NCI-H2107 (cell line): ENCODE results near the gene ACADL.
A peak's percentile ranks its signal among the peaks of the same experiment; 100 is the strongest.
"Not testable (repeated sequence)": the region's sequence is repeated elsewhere in the genome, so short reads cannot be mapped to it uniquely, and the experiment has no call there.

ENCODE experiments used
- DNase-seq: peaks from one replicate; lab custom pipeline; 2025; lab: John Stamatoyannopoulos, UW

The ACADL gene

GRCh38 chr2:210199854-210200253 lies 25.4 kb downstream of the ACADL start:
- peak; percentile 28 for DNase-seq

GRCh38 chr2:210199186-210199765 lies 26.0 kb downstream of the ACADL start:
- no peak for DNase-seq

- no peak for DNase-seq
These were observed 26.9 kb downstream of the ACADL start for GRCh38 chr2:210198326-210198725.

- DNase-seq, result no peak
These were observed 27.5 kb downstream of the ACADL start for GRCh38 chr2:210197720-210198119.

- no peak for DNase-seq
These were observed 30.0 kb downstream of the ACADL start for GRCh38 chr2:210195101-210195852.

GRCh38 chr2:210190345-210190744 lies 34.9 kb downstream of the ACADL start:
- no peak for DNase-seq

- DNase-seq, result no peak
These were observed 35.7 kb downstream of the ACADL start for GRCh38 chr2:210189452-210190138.

- DNase-seq, result no peak
These were observed 36.5 kb downstream of the ACADL start for GRCh38 chr2:210188755-210189154.

GRCh38 chr2:210188190-210188589 lies 37.1 kb downstream of the ACADL start:
- DNase-seq, result no peak

- DNase-seq, result not testable (repeated sequence)
These were observed 41.3 kb downstream of the ACADL start for GRCh38 chr2:210183936-210184335.

- peak; percentile 12 for DNase-seq
These were observed 43.6 kb downstream of the ACADL start for GRCh38 chr2:210181606-210182088.

- DNase-seq, result not testable (repeated sequence)
These were observed 44.1 kb downstream of the ACADL start for GRCh38 chr2:210181033-210181605.

- no peak for DNase-seq
These were observed 44.8 kb downstream of the ACADL start for GRCh38 chr2:210180477-210180876.

GRCh38 chr2:210179351-210179990 lies 45.8 kb downstream of the ACADL start:
- no peak for DNase-seq

- DNase-seq, result no peak
These were observed 47.5 kb downstream of the ACADL start for GRCh38 chr2:210177769-210178168.

- not testable (repeated sequence) for DNase-seq
These were observed 48.1 kb downstream of the ACADL start for GRCh38 chr2:210177115-210177514.

GRCh38 chr2:210174086-210174485 lies 51.2 kb downstream of the ACADL start:
- DNase-seq, result no peak

GRCh38 chr2:210172219-210172575 lies 53.0 kb downstream of the ACADL start:
- no peak for DNase-seq

GRCh38 chr2:210171309-210172218 lies 53.7 kb downstream of the ACADL start, which contains the start of gene KANSL1L:
TSS of gene KANSL1L (minus strand) at chr2:210171409. CDS start at chr2:210154582, 16,827 bp downstream.
- DNase-seq, result peak; percentile 85

- DNase-seq, result peak; percentile 89
These were observed 54.6 kb downstream of the ACADL start for GRCh38 chr2:210170446-210171303.
